GM03348 (cell line): ENCODE results near the gene BEND2.
"Not testable (repeated sequence)": the region's sequence is repeated elsewhere in the genome, so short reads cannot be mapped to it uniquely, and the experiment has no call there.

ENCODE experiments used
- DNase-seq: peaks from one replicate; pipeline ENCODE4 v3.0.0; 2012; ENCODE audit warnings: low spot score

The BEND2 gene

DNA sequence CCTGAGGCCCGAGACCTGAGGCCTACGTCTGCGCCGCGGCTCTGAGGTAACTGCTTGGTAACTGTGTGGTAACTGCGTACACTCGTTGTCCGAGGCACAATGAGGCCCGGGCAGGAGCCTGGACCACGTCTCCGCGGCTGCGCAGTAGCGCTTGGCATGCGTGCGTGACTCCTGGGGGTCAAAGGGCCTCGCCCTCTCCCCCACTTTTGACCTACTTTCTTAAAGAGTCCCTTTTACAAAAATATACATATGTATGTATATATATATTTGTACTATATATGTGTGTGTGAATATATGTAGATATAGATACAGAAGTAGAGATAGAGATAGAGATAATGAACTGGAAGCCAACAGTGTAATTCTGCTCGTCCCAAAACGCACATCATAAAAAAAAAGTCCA, at the start of gene BEND2:
Gene BEND2, minus strand, starts transcription at position 101 of the 400 bp plus-strand sequence. CDS start 136 bp downstream, outside the sequence.
- DNase-seq: no peak

DNA sequence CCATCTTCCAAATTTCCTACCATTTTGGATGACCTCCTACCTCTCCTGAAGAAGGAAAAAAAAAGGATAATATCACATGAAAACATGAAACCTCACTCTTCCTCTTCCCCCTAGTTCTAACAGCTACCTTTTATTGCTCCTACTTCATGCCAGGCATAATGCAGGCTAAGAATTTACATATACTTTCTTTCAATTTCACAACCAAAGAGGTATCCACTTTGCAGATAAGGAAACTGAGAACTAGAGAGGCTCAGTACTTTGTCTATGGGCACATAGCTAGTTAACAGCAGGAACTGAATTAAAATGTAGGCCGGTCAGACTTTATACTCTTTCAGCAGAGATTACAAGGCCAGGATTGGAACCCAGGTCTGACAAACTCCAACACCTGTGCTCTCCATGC, 34.4 kb upstream of the BEND2 start:
- no peak for DNase-seq

DNA sequence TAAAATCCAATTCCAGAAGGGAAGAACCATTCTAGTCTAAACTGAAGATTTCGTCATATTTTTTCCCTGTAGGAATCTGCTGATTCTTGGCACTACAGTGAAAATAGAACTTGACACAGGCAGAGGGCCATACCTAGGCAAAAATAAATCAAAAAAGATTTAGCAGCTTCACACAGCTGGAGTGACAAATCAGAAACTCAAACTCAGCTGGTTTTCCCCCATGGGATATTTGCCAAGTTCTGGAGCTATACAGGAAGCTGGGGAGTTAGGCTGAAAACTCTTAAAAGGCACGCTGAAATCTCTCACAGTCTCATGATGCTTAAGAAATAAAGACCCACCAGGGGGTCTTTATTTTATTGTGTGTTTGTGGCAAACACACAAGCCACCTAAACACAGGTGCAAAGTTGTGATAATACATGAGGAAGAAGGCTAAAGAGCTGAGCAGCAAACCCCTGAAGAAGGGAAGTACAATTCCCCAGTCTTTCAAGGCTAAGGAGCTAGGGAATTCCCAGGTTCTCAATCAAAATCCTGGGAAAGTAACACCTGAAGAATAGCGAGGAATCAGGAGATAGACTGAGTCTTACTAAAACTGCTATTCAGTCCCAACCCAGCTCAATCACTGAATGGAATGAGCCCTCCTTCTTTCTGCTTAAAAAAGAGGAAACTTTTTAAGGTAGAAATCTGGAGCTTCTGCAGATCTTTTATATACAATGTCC, 32.1 kb upstream of the BEND2 start:
- DNase-seq: peak; percentile 2

DNA sequence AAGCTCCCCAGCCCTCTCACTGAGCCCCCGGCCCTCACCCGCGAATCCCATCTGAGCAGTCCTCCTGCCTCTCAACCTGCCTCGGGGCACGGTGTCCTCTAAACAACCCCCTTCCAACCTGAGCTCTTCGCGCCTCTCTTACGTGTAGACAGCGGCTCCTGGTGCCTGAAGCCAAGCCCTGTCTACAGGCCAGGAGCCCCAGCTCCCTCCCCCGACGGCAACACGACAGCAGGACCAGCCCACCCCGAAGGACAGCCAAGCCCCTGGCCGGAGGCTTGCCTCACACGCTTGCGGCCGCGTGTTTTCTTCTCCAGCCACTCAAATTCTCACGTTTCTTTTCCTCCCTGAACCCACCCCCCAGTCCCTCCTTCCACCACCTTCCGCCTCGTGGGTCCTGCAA, 9.0 kb upstream of the BEND2 start:
- DNase-seq: not testable (repeated sequence)

DNA sequence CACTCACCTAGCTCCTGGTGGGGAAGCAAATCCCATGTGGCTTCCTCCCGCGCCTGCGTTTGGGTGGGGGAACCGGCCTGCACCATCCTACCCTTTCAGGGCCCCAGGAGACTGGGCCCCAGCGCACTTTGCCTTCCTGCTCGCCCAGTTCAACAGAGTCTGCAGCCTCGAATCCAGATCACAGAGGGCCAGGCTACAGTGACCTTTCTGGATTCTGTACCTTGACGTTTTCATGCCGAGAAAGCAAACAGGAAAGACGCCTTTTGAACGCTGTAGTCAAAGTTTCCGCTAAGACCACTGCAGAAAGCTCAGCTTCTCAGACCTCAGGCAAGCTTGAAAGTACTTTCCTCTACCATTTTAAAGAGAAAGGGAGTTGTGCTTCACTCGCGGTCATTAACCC, 7.4 kb upstream of the BEND2 start:
- no peak for DNase-seq

DNA sequence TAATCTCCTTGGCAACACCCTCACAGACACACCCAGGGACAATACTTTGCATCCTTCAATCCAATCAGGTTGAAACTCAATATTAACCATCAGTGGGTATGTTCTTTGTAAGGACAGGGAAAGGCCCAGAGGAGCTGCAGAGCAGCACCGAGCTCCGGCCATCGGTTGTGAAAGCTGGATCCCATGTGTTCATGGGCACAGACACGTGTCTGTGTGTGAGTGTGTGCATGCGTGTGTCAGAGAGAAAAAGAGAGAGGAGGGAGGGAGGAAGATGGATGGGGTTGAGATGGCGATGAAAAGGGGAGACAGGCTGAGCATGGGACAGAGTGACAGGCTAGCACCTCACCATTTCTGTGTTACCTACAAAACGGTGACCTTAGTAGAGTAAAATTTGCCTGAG, 6.8 kb upstream of the BEND2 start:
- DNase-seq: no peak

DNA sequence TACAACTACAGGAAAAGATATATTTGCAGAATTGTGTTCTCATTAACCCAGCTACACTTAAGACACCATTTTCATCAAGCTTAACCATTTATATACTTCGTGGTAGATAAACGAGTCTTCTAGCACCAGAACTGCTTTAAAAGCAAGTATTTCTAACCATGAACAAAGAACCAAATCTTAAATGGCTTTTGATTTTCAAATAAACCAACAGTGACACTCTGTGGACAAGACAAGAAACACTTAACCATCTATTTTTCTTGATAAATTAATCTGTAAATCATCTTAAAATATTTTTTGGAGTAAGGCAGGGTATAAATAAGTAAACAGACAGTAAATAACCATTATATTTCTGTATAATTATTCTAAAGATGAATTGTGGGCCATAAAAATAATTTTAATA, 10.2 kb downstream of the BEND2 start:
- peak; percentile 7 for DNase-seq

DNA sequence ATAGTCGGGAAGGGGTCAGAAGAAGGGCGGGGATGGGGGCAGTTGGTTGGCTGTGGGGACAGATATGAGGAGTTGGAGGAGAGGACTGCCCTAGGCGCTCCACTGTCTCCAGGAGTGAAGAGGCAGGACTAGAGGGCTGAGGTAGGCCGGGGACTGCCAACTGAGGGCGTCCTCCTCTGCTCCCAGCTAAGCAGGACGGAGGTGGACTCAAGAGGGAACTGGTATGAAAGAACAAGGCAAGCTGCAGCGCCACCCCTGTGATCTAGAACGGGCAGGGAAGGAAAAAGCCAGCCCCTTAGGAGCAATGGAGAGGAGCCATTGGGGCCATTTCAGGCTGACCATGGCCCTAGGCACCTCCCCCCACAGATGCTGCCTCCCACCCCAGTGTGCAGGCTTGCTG, 14.0 kb downstream of the BEND2 start:
- no peak for DNase-seq

DNA sequence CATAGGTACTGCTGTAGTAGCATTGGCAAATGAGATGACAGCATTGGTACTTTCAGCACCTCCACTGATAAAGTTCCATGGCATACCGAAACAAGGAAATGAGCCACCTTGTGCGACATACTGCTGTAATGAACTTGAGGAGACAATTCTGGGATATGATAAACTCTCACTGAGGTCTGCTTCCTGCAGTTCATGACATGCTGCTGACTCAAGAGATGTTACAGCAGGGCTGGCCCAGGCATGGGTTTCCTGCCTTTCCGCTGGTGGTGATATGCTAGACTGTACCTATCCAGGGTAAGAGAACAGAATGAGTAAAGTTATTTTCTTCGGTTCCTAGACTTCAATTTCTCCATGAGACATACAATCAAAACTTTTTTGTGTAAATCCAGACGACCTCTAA, 17.1 kb downstream of the BEND2 start:
- no peak for DNase-seq

DNA sequence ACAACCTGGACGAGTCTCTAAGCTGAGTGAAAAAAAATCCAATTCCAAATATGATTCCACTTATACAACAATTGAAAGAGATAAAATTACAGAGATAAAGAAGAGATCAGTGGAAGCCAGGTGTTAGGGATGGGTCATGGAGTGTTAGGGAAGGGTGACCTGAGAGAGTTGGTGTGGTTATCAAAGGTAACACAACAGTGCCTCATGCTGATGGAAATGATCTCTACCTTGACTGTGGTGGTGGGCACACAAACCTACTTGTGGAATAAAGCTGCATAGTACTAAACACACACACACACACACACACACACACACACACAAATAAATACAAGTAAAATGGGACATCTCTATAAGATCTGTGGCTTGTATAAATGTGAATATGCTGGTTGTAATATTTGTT, 26.0 kb downstream of the BEND2 start:
- no peak for DNase-seq

DNA sequence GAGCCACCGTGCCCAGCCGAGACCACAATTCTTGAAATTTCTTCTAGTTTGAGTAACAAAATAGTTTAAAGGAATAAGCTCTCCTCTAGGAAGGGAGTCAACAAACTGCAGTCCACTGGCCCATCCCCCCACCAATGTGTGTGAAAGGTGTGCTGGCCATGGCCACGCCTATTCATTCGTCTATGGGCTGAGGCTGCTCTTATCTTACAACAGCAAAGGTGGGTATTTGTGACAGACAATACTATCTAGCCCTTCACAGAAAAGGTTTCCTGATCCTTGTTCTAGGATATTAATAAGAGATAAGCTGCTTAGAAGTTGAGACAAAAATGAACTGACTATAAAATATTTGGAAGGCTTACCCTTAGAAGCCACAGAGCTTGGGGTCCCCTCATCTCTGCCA, 41.2 kb downstream of the BEND2 start:
- DNase-seq: no peak

DNA sequence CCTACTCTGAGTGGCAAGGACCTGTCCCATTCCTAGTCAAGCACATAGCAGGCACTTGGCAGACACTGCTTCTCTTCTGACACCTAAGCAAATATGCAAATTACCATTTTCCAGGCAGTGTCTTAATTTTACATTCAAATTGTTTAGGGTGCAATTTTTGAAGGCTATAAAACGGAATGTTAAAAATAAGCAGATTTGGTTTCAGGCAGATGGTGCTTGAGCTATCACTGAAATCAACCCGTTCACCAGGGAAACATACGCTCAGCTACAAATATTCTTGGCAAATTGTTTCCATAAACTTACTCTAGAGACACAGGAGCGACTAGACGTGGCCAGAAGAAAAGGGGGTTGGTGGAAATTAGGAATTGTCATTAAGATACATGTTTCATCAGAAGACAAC, 45.7 kb downstream of the BEND2 start:
- DNase-seq: no peak

DNA sequence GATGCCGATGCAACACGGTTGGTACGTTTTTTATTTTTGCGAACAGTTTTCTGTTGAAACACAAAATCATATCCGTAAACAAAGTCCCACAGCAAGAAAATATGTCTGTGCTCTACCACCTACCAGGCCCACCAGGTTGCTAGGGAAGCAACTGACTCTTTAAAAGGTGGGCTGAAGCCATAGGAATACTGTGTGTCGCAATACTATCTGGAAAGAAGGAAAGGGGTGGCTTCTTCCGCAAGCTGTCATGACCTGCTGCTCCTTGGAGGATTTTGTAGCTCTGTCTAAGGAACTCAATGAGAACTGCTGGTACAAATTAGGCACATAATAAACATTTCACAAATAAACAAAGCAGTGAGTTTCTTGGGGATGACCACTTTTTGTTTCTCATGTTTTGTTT, 46.5 kb downstream of the BEND2 start:
- DNase-seq: no peak

DNA sequence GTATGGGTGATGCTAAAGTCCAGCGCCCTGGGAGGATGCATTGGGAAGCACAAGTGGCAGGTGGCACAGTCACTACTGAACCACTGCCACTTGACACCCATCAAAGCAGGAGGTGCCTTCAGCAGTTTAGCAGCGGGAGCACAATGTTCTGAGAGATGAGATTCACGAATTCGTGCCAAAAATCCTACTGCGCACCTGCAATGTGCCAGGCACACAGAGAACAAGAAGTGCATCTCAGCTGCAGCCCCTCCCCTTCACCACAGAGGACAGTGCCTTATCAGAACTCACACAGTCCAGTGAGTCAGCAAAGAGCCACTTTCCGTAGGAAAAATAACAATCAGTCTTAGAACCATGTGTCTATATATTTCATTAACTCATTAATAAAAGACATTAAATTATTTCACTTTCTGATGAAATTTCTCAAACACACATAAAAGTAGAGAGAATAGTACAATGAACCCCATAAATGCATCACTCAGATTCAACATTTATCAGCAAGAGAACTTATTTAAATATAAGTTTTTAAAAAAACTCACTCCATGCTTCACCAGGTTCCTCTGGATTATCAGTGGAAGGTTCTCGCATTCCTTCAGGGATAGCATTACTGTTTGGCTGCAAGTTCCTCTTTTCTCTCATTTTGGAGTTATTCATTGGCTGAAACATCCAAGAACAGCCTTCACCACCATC, 47.0 kb downstream of the BEND2 start:
- no peak for DNase-seq

DNA sequence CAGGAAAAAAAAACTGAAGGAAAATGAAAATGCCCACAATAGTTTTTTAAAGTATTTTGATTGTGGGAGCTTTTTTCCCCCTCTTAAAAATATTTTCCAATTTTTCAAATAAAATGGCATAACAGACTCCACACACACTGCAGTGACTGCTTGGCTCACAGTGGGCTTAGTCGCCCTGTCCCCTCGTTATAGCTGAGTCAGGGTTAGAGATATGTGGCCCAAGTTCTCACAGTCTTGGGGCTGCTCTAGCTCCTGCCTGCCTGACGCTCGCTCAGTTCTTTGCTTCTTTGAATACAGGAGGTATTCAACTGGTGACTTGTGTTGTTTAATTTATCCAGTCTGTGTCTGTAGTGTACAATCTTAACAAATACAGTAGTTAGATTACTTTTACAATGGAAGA, 47.7 kb downstream of the BEND2 start:
- DNase-seq: no peak

DNA sequence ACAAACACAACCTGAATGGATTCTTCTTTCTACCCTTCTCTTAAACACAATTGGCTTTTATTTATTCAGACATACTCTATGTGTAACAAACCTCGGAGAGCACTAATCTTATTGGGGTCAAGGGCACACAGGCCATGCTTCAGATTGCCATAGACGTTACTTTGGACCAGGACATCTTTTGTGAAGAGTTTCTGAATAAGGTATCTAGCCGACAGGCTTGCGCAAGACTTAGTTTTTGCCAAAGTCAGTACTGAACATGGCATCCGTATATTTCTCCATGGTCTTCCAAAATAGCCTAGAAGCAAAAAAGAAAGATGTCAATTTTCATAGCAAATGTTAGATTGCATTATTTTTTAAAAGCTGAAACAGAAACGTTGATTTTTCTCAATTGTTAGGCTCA, 49.8 kb downstream of the BEND2 start:
- DNase-seq: no peak

DNA sequence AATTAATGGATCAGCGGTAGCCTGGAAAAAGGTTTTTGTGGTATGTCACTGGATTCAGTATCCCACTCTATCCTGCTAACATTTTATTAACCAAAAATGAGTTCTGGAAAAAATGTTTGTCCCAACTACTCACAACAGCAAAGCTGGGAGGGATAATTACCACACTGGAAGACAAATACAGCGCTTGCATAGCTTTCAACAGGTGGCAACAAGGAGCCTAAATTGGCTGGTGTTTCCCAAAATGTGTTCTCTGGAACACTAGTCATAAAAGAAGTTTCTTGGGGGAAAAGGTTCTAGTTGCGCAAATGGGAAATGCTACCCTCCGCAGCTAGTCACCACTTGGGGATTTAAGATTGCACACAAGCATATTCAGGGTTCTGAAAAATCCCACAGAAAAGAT, 54.6 kb downstream of the BEND2 start:
- no peak for DNase-seq

DNA sequence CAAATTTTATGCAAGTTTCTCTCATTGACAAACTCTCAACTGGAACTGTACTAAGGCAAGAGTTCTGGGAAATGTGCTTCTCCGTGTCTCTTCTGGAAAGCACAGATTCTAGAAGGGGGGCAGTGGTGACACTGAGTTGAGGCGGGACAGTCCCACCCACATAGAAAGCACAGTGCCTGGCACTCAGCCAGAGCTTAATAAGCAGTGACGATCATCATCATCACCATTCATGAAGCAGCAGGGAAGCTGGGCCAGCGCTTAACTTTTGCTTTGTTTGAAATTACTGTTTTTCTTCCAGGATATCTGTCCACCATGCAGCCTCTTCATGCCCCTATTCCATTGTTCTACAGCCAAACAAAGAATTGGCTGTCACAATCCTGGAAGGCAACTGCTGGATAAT, 60.3 kb downstream of the BEND2 start:
- no peak for DNase-seq

DNA sequence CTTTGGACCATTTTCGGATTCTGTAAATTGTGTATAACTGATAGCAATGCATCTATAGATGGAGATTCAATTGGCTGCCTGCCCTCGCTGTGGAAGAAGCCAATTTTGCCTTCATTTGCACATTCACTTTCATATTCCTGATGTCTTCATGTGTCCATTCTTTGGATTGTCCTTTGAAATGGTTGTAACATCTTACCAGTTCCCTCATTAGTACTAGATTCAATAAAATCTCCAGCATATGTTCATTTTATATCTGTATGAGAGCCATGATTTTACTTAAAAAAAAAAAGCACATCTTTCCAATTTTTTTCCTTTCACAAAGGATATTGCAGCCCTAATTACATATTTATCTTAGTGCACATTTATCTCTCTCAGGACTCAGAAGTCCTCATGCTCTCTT, 61.7 kb downstream of the BEND2 start:
- no peak for DNase-seq

DNA sequence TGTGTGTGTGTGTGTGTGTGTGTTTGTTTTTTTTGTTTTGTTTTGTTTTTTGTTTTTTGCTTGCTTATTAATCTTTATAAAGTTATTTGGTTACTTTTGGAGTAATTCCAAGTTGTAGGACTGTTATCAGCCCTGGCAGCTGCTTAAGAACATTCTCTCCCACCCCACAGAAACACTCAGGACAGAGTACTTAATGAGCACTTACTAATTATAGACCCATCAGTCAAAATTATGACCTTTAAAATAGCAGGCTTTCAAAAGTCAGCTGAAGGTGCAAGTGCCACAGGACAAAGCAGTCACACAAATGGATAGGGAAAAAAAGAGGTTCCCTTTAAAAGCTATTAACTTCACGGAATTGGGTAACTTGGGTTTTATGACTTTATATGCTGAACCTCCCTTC, 69.0 kb downstream of the BEND2 start:
- no peak for DNase-seq

DNA sequence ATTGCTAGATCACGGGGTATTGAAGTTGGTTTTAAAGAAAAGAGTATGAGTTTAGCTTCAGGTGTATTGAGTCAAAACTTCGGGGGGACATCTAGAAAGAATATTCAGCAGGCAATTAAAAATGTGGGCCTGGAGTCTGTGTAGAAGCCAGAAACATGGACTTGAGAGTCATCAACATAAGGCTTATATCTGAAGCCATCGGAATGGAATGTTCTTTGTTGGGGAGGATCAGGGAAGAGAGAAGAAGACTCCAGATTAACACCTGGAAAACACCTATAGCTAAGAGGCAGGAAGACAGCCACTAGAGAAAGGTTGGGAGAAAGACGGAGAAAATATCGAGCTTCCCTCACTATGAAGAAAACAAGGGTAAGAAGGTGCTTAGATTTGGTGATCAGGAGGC, 69.5 kb downstream of the BEND2 start:
- no peak for DNase-seq

DNA sequence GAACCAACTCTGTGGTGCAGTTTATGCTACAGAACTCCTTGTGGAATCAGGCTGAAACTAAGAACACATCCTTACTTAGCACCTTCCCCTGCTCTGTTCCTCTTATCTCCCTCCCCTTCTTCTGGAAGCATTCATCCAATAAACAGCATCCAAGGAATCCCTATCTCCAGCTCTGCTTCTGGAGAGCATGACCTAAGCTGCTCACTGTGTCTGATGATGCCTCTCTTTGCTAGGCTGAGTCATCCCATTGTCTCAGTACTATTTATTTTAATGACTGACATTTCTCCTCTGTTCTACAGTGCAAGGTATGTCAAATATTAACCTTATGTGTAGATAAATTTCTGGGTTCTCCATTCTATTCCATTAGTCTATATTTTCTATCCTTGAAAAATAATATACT, 71.2 kb downstream of the BEND2 start:
- DNase-seq: no peak

DNA sequence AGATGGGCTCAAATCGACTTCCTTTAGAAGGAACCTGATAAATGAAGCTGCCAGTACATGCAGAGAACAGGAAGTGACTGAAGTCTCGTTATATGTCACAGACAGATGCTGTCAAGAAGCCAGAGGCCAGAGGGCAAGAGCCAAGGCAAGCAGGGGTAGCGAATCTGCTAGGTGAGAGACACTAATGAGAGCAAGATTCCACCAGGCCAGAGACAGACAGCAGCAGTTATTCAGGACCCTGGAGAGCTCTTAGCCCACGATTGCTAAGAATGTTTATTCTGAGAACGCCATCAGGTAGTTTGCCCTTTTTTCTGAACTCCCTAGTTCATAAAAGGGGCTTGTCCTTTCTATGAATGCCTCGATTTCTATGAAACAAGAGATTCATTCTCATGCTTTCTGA, 73.7 kb downstream of the BEND2 start:
- DNase-seq: peak; percentile 5

DNA sequence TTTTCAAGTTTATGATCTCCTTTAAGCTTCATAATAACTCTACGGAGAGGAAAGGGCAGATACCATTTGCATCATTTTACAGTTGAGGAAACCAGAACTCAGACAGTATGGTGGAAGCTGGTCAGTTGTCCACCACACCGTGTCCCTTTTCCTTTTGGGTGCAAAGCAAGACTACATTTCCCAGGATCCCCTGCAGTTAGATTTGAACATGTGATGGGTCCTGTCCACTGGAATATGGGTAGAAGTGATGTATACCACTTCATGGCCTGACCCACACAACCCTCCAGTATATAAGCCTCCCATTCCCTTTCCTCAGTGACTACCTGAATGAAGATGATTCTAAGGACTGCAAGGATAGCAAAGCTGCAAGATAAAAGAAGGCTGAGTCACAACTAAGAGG, 74.7 kb downstream of the BEND2 start:
- DNase-seq: no peak
